Camera-type eye (tissue), 1 donor: ENCODE results near the gene CASKIN1. TPM values are rescaled to one million over a fixed set of nuclear protein-coding genes. Genes with fewer than 3 reads are reported as not detected.

Experiments
- total RNA-seq: library from RNA; depleted of rRNA; stranded (reverse); fragments of >200 nt; gene quantifications from one replicate; pipeline ENCODE4 v1.2.3, GENCODE V29; 2014

The CASKIN1 gene
- 7.3 TPM for total RNA-seq

GRCh38 chr16:2196162-2196980 lies at the start of gene CASKIN1:
Gene CASKIN1 (minus strand): TSS chr16:2196605. CDS start chr16:2196432, 173 bp downstream.

GRCh38 chr16:2236337-2237101 lies 40.1 kb upstream of the CASKIN1 start, which contains the start of gene DNASE1L2:
Gene DNASE1L2 (plus strand): TSS chr16:2236444. CDS start chr16:2236817, 373 bp downstream.

DNA sequence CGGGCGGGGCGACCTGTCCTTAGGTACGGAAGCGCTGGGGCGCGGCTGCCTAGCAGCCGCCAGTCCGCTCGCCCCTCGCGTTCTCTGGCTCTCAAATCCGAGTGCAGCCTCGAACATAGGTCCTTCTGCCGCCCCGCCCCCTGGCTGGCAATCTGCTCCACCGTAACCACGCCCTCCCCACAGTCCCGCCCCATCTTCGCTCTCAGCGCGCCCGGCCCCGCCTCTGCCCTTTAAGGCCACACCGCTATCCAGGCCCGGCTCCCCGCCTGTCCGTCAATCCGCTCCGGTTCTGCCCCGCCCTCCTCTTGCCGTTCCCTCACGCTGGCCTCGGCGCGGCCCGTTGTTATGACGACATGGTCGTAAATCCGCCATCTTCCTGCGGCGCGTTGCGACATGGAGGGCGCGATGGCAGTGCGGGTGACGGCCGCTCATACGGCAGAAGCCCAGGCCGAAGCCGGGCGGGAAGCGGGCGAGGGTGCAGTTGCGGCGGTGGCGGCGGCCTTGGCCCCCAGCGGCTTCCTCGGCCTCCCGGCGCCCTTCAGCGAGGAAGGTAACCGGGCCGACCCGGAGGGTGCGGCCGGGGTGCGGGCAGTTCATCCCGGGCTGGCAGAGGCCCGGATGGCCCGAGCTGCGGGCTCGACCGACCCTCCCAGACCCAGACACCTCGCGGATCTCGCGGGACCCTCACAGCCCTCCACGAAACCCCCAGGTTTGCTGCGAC lies 27.0 kb upstream of the CASKIN1 start, which contains the start of gene E4F1:
Gene E4F1, plus strand, starts transcription at position 371 of the 721 bp plus-strand sequence. Its CDS starts 23 bp downstream, at position 394.

DNA sequence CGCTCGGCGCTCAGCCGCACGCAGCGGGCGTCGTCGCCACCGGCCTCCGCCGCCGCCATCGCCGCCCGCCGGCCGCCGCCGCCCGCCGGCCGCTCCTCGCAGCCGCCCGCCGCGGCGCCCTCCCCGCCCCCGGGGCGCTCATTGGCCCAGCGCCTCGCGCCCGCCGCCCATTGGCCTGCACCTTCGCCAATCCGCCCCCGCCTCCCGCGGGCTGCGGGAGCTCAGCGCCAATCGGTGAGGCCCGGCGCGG lies 18.2 kb upstream of the CASKIN1 start, which contains the start of gene PGP:
Gene PGP, minus strand, starts transcription at position 122 of the 250 bp plus-strand sequence. Its CDS starts 63 bp downstream, at position 59.

GRCh38 chr16:2210386-2211365 lies 14.3 kb upstream of the CASKIN1 start, which contains the start of gene BRICD5:
Gene BRICD5 (minus strand): TSS chr16:2210863. CDS start chr16:2210833, 30 bp downstream.

GRCh38 chr16:2205104-2205966 lies 8.9 kb upstream of the CASKIN1 start, which contains the start of gene MLST8:
Gene MLST8 (plus strand): TSS chr16:2205454. CDS start chr16:2206086, 632 bp downstream.

DNA sequence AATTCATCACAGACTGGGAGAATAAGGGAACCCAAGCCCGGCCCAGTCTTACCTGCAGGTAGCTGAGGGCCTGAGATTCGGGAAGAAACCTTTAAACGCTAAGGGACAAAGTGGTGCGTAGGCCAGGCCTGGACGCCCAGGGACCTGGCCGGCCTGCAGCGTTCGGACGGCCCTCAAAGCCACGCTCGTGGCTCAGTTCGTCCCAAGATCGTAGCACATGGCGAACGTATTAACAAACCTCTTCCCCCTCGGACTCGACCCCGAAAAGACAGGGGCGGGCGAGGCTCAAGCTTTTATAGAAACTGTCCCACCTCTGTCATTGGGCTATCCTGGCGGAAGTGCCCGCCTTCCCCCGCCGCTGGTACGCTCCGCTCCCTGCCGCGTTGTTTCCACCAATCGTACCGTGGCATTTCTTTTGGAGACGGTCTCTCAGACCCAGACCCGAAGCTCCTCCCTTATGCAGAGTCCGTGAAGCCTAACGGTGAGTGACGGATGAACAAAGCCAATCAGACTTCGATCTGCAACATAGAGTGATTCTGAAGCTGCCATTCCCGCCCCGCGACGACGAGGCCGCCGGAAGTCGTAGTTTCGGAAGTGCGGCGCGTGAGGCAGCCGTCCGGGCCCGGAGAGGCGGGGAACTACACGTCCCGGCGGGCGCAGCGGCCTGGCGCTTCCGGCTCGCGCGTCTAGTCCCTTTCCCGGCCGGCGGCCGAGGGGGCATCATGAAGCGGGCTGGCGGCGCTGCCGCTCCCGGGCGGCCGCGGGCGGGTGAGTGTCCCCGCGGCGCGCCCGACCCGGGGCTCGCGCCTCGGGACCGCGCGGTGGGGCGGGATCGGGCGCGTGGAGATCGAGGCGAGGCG lies 41.1 kb downstream of the CASKIN1 start, which contains the start of gene TRAF7:
Gene TRAF7, plus strand, starts transcription at position 692 of the 860 bp plus-strand sequence. CDS start 8,139 bp downstream, outside the sequence.

GRCh38 chr16:2147981-2148671 lies 48.3 kb downstream of the CASKIN1 start, which contains the start of gene RAB26:
Gene RAB26 (plus strand): TSS chr16:2148625. CDS start chr16:2148784, 159 bp downstream.

DNA sequence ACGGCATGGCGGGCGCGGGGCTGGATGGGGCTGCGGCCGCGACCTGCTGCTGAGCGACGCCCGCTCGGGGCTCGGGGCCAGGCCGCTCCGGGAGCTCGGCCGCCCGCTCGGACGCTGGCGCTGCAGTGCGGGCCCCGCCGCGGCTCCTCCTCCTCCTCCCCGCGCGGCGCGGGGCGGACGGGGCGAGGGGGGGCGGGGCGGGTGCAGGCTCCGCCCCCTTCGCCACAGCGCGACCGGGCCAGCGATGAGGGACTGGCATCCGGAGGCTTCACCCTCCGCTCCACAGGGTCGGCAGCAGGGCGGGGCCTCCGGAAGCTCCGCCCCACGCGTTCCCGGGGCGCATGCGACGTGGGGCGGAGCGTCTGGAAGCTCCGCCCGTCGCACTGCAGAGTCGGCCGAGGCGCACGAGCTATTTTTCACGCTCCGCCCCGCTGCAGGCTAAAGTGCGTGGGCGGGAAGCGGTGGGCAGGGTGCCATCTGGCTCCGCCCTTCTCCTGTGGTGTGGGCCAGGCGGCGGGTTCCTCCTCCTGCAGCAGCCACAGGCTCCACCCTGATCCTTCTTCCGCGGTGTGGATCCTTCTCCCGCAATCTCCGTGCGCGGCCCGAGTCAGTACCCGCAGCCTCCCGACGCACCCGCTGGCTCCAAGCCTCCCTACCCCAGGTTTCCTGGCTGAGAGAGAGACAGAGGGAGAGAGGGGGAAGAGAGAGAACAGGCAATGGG lies 60.5 kb downstream of the CASKIN1 start, which contains the start of gene PKD1:
Gene PKD1, minus strand, starts transcription at position 129 of the 721 bp plus-strand sequence. CDS start 209 bp downstream, outside the sequence.

Other genes starting within 250 kb of the CASKIN1 start
- gene RPL3L, start 241.9 kb downstream of the CASKIN1 start, total RNA-seq: 6.3 TPM
- gene NDUFB10, start 237.1 kb downstream of the CASKIN1 start, total RNA-seq: 71.7 TPM
- gene RPS2, start 231.8 kb downstream of the CASKIN1 start, total RNA-seq: 801 TPM
- not detected for gene RNF151, start 229.7 kb downstream of the CASKIN1 start, total RNA-seq
- 32.0 TPM for gene TBL3, start 224.6 kb downstream of the CASKIN1 start, total RNA-seq
- 0.55 TPM for gene NOXO1, start 215.1 kb downstream of the CASKIN1 start, total RNA-seq
- gene GFER, start 212.4 kb downstream of the CASKIN1 start, total RNA-seq: 14.7 TPM
- 6.5 TPM for gene SYNGR3, start 206.6 kb downstream of the CASKIN1 start, total RNA-seq
- gene ZNF598, start 186.8 kb downstream of the CASKIN1 start, total RNA-seq: 20.3 TPM
- gene NPW, start 176.8 kb downstream of the CASKIN1 start, total RNA-seq: 2.0 TPM
- 36.8 TPM for gene NHERF2, start 169.7 kb downstream of the CASKIN1 start, total RNA-seq
- gene NTHL1, start 148.8 kb downstream of the CASKIN1 start, total RNA-seq: 17.2 TPM
- gene TSC2, start 148.6 kb downstream of the CASKIN1 start, total RNA-seq: 103 TPM
- 195 TPM for gene PKD1, start 60.7 kb downstream of the CASKIN1 start, total RNA-seq
- gene RAB26, start 48.0 kb downstream of the CASKIN1 start, total RNA-seq: 6.1 TPM
- 38.7 TPM for gene TRAF7, start 40.8 kb downstream of the CASKIN1 start, total RNA-seq
- 34.4 TPM for gene MLST8, start 8.8 kb upstream of the CASKIN1 start, total RNA-seq
- gene BRICD5, start 14.3 kb upstream of the CASKIN1 start, total RNA-seq: 12.3 TPM
- 15.1 TPM for gene PGP, start 18.2 kb upstream of the CASKIN1 start, total RNA-seq
- gene E4F1, start 27.0 kb upstream of the CASKIN1 start, total RNA-seq: 37.4 TPM
- gene DNASE1L2, start 39.8 kb upstream of the CASKIN1 start, total RNA-seq: 1.2 TPM
- gene ECI1, start 55.0 kb upstream of the CASKIN1 start, total RNA-seq: 40.5 TPM
- 117 TPM for gene RNPS1, start 71.5 kb upstream of the CASKIN1 start, total RNA-seq
- gene ABCA3, start 144.1 kb upstream of the CASKIN1 start, total RNA-seq: 25.3 TPM
- 10.2 TPM for gene CCNF, start 232.8 kb upstream of the CASKIN1 start, total RNA-seq